HG03571 (cell line): ENCODE measurements around the gene ZNF565.
"Not testable (repeated sequence)": the region's sequence is repeated elsewhere in the genome, so short reads cannot be mapped to it uniquely, and the experiment has no call there.

Source experiments
- ATAC-seq: cut with Tn5 transposase; IDR thresholded peaks from one replicate; pipeline ENCODE4 v1.9.1; 2021; ENCODE audit not compliant: unreplicated experiment

The ZNF565 gene

DNA sequence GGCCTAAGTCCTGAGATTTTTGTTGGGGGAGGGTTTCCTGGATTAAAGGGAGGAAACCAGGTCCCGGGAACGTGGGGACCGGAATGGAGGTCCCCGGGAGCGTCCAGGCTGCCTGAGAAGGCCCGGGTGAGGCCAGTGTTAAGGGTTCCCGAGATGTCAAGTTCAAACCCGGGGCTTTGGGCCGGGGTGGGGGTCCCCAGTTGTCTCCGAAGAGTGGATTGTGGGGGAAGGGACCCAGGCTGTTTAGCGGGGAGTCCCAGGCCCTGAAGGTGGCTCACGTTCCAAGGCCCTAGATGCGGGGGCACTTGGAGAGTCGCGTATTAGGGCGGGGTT lies 62.5 kb downstream of the ZNF565 start:
- no peak for ATAC-seq

DNA sequence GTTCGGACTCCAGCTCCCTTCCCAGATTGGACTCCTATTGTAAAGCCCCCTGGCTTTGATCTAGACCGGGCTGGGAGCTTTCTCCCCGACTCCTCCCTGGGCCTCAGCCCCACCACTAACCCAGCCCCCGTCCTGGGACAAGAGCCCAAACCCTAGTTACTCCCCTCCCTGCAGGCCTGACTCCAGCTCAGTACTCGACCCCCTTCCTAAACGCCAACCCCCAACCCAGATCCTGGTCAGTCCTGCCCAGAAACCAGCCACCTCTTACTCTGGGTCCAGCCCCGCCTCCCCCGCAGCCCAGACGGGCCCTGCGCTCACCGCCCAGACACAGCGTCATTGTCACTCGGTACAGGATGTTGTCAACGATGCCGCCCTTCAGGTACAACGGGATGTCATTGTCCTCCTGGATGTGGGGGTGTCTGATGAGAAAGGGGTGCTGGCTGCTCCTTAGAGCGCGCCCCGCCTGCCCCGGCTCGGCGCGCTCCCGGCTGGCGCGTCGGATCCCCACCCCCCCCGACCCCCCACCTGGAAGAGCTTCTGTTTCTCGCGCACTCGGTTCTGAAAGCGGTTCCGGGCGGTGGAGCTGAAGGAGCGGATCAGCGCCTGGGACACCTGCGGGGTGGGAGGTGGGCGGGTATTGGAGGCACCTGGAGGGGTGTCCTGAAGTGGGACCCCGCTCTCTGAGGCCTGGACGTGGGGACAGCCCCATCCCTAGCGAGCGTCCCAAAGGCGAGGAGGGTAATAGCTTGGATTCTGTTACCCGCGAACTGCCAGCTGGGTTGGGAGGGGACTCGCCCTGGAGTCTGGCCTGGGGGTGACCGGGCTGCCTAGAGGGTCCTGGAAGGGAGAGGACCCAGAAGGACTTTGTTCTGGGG lies 63.1 kb downstream of the ZNF565 start:
- ATAC-seq: no peak

DNA sequence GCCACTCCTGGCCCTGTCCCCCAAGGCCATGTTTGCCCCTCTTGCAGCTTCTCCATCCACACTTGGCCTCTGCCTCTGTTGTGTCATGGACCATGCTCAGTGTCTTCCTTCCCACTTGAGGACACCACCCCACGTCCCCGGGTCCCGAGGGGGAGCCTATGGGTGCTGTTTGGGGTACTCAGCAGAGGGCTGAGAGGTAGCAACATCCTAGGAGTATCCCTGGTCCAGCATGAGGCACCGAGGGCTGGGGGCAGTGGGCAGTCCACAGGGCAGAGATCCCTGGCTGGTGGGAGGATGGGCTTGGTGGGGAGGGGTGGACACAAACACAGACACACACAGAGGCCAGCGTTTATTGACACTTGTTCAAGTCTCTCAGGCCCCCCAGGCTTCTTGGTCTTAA lies 63.9 kb downstream of the ZNF565 start:
- ATAC-seq: no peak

DNA sequence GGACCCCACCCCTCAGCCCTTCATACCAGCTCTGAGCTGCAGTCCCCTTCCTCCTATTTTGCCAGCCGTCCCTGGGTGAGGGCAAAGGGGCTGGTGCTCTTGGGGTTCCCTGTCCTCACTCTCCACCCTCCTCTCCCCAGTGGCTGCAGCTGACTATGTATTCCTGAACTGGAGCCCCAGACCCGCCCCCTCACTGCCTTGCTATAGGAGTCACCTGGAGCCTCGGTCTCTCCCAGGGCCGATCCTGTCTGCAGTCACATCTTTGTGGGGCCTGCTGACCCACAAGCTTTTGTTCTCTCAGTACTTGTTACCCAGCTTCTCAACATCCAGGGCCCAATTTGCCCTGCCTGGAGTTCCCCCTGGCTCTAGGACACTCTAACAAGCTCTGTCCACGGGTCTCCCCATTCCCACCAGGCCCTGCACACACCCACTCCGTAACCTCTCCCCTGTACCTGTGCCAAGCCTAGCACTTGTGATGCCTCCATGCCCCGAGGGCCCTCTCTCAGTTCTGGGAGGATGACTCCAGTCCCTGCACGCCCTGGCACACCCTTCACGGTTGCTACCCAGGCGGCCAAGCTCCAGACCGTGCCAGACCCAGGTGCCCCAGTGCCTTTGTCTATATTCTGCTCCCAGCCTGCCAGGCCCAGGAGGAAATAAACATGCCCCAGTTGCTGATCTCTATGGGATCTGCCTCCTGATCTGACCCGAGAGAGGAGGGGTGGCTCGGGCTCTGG lies 64.6 kb downstream of the ZNF565 start:
- ATAC-seq: no peak

DNA sequence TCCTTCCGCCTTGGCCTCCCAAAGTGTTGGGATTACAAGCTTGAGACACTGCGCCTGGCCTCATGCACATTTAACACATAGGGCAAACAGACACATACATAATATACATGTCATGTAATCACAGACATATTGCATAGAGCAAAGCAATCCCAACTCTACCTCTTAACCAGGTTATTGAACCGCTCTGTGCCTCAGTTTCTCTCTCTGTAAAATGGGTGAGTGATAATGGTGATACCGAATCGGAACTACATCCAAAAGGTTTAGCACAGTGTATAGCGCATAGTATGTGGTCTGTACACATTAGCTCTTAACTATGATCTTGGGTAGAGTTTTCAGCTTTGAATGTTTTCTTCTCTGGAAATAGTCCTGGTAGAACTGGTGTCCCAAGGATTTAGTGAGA lies 69.8 kb downstream of the ZNF565 start:
- no peak for ATAC-seq

DNA sequence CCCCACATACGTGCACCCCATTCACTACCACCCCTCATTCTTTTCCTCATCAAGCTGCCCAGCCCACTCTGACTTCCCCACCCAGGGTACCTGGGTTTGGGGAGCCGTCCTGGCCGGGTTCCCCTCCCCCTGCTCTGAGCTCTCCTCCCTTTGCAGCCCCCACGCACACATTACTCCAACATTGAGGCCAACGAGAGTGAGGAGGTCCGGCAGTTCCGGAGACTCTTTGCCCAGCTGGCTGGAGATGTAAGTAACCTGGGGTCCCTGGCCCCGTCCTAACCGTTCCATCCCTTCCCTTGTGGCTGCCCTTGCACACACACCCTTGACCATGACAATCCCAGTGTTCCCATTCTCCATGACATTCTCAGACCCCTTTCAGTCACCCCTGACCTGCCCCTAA lies 72.0 kb downstream of the ZNF565 start:
- no peak for ATAC-seq

DNA sequence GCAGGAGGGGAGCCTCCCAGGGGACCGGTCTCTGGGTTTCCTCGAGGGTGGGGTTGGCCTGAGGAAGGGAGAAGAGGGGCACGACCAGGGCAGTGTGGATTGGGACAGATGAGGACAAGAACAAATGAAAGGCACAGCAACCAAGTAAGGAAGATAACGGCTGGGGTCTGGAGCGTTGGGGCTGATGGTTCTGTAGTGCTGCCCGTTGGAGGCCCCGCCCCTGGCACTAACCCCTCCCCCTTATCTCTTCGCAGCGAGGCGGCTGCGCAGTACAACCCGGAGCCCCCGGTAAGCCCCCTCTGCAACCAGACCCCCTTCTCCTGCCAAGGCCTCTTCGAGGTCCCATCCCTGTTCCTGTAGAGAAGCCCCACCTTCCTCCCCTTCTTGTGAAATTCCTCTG lies 72.4 kb downstream of the ZNF565 start:
- no peak for ATAC-seq

DNA sequence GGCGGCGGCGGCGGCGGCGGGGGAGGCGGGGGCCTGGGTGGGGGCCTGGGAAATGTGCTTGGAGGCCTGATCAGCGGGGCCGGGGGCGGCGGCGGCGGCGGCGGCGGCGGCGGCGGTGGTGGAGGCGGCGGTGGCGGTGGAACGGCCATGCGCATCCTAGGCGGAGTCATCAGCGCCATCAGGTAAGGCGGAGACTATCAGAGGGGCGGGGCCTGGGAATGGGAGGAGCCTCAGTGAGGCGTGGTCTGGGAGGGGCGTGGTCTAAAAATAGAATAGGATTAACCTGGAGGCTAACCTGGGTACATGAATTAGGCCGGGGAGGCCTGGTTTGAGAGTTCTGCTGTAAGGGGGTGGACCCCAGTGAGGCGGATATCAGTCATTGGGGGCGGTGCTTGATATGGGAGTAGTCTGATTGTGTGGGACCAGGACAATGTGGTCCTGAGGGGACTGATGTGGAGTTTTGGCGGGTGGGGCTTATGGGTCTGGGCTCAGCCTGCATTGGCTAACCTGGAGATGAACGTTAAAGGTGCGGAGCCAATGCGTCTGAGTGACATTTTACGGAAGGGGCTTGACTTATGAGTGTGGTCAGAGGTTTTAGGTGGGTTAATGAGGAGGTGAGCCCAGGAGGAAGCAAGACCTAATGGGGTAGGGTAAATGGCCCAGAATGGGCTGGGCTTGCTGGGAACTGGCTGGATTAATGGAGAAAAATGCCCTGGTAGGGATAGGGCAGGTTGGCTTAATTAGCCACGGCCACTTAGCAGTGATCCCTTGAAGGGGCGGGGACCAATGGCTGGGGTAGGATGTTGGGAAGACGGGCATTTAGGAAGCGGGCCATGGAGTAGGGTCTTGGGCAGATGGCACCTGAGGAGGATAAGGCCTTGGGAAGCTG lies 73.2 kb downstream of the ZNF565 start:
- peak; percentile 45 for ATAC-seq

DNA sequence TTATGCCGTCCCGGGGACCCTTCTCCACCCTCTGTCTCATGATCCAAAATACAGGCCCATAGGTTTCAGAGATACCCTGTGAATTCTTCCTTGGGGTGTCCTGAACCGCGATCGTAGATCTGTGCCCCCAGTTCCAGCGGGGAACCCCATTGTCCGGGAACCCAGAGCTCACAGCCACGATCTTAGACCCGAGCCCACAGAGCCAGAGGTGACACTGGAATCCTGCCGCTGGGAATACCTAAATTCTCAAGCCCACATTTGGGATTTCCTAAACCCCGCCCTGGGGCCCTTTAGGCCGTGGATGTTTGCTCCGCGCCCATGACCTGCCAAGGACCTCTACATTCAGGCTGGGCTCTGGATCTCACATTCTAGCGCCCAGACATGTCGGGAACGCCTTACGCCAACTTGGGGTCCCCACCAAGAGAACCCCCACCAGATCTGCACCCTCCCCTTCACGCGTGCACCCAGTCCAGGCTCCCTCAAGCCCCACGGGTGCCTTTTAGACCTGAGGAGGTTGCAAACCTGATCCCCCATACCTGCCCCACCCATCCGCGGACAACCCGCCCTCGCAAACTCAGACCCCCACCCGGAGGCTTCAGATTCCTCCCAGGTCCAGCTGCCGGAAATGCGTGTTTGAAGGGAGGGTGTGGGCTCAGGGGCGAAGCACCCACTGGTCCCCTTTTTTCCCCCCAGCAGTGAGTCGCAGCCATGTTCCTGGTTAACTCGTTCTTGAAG lies 74.0 kb downstream of the ZNF565 start:
- ATAC-seq: no peak

DNA sequence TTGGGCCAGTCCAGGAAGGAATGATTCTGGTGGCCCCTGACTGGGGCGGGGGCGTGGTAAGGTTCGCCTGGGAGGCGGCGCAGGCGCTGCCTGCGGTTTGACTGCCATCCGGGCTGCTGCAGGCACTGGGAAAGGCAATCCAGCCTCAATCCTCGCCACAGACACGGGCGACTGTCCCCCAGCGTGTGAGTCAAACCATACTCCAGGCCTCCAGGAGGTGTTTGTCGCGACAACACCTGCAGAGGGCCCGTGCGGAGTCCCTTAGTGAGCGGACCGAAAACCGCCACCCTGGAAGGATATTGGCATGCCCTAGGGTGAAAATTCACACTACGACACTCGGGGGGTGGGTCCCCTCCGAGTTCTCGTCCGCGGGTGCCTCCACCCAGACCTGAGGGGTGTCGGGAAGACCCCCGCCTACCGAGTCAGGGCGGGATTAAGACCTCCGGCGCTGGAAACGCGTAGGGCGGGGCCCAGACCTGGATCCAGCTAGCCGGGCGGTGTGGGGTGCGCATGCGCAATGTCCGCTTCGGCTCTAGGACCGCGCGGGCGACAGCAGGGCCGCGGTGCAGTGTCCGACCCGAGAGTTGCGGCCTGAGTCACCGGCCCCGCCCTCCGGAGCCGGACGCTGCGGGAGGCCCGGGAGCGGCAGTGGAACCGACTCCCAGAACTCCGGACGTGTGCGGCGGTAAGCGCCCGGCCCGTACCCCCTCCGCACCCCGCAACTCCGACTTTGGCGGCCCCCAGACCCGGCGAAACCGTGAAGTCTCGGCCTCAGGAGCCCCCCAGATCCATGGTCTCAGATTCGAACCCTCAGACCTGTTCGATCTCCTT lies 74.8 kb downstream of the ZNF565 start, which contains the start of gene CAPNS1:
CAPNS1 (plus strand) TSS at position 594 of the 831 bp plus-strand sequence. CDS start 946 bp downstream, outside the sequence.
- ATAC-seq: peak; percentile 70

DNA sequence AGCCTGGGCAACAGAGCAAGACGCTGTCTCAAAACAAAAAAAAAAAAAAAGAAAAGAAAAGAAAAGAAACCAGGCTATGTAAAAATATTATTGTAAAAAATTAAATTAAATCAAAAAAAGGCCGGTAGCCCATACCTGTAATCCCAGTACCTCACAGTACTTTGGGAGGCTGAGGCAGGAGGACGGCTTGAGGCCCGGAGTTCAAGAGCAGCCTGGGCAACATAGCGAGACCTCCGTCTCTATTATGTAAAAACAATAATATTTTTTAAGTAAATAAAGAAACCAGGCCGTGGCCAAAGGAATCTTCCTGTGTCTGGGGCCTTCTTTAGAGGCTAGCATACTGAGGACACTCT lies 75.4 kb downstream of the ZNF565 start:
- no peak for ATAC-seq

DNA sequence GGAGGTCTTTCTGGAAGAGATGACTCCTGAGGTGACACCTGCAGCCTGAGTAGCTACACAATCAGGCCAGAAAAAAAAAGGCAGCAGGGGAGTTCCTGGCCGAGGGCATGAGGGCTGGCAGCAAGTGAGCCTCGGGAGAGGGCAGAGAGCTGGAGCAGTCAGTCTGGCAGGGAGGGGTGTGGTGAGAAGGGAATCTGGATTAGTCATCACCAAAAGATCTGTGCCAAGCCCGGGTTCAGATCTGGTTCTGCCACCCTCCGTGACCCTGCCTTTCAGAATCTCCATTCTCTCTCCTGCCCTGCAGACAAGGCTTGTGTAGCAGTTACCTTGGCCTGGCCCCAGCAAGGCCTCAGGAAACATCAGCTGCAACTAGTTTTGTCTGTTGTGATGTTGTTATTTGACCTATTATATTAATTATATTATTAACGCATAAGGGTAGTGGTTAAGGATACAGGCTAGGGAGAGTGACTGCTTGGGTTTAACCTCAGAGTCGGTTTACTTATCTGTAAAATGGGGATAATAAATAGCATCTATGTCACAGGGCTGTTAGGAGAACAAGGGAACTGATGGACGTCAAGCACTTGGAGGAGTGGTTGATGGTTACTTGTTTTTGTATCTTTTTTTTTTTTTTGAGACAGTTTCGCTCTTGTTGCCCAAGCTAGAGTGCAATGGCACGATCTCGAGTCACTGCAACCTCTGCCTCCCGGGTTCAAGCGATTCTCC lies 77.3 kb downstream of the ZNF565 start:
- ATAC-seq: no peak

DNA sequence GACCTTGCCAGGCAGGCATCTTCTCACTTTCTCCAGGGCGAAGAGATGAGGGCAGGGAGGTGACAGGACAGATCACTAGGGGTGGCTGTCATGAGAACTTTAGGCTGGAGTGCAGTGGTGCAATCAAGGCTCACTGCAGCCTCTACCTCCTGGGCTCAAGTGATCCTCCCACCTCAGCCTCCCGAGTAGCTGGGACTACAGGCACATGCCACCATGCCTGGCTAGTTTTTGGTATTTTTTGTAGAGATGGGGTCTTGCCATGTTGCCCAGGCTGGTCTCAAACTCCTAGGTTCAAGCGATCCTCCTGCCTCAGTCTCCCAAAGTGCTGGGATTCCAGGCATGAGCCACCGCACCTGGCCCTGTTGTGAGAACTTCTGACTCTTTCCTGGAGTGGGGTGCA lies 79.6 kb downstream of the ZNF565 start:
- ATAC-seq: not testable (repeated sequence)
